CD4-positive, alpha-beta T cell treated with Interleukin-12 subunit alpha and Interleukin-12 subunit beta, for 1 hour (primary cell): ENCODE data around the gene LRFN4.
A peak's percentile ranks its signal among the peaks of the same experiment; 100 is the strongest.

Experiments used
- DNase-seq: peaks from one replicate; pipeline ENCODE4 v3.0.0-alpha.2; 2020

LRFN4 gene

DNA sequence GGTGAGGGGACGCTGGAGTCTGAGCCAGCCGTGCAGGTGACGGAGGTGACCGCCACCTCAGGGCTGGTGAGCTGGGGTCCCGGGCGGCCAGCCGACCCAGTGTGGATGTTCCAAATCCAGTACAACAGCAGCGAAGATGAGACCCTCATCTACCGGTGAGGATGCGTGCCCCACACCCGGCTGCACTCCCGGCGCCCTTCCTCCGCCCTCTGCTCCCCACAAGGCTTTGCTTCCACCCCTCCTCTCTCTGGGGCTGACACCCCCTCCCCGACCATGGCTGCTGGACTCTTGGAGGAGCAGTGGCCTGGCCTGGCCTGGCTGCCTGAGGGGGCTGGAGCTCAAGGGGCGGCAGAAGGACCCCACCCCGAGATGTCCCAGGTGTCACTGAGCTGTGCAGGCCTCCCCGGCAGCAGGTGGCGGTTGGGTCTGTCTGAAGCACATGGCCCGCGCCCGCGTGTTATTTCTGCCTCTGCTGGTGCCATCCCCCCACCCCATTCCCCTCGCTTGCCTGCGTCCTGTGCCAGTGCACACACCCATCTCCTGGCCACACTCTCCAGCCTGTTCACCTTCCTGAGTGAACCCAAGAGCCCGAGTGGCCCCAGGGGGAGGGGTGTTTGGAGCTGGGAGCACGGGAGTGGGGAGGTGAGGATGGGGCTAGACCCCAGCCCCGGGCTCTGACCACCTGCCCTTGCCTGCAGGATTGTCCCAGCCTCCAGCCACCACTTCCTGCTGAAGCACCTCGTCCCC, 2.2 kb downstream of the LRFN4 start:
- DNase-seq = no peak

DNA sequence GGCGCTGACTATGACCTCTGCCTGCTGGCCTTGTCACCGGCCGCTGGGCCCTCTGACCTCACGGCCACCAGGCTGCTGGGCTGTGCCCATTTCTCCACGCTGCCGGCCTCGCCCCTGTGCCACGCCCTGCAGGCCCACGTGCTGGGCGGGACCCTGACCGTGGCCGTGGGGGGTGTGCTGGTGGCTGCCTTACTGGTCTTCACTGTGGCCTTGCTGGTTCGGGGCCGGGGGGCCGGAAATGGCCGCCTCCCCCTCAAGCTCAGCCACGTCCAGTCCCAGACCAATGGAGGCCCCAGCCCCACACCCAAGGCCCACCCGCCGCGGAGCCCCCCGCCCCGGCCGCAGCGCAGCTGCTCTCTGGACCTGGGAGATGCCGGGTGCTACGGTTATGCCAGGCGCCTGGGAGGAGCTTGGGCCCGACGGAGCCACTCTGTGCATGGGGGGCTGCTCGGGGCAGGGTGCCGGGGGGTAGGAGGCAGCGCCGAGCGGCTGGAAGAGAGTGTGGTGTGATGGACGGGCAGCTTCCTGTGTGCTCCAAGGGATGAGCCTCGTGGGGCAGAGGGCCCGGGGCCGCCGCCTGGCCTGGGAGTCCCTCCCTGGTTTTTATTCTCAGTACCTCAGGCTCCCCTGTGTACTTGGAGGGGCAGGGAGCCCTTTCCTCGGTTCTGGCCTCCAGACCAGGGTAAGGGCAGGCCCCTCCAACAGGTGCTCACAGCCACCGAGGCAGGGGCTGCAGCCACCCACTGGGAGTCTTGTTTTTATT, 3.0 kb downstream of the LRFN4 start:
- DNase-seq = no peak

DNA sequence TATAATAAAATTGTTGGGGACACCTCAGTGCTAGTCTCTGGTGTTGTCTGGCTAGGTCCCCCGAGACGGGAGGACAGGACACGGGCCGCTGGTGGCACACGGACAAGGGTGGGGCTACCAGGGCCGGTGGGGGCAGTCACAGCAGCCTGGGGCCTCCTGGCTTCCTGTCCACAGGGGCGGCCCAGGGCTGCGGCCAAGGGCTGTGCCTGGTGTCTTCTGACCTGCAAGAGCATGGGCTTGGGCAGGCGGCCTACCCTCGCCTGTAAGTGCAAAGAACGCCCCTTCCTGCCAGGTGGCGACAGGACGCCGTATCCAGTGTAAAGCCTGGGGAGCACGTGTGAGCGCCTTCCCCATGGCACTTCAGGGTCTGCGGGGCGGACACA, 3.6 kb downstream of the LRFN4 start:
- no peak for DNase-seq

DNA sequence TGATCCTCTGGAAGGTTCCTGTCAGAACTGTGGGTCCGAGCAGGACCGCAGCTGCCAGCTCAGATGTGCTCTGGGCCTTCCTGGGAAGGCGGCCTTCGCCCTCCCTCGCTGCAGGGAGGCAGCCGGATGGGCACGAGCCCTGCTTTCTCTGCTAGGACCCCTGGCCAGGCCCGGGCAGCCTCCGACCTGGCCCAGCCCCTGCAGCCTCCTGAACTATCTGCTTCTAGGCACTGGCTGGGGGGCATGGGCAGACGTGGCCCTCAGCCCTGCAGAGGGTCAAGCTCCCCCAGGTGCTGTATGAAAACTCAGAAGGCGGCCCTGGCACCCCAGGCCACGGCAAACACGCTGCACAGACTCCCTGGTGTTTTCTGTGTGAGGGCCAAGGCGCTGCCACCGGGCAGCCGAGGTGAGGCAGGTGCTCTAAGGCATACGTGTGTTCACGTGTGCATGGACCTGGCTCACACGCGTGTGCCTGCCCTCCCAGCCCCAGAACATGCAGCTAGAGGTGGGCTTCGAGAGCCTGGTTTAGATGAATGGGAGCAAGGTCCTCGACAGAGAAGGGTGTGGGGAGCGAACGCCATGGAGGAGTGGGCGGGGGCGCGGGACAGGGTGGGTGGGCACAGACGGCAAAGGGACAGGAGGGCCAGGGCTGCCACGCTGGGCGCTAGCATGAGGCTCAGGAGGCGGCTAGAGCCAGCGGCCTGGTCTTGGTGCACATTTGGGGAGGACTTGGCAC, 4.3 kb downstream of the LRFN4 start:
- no peak for DNase-seq

DNA sequence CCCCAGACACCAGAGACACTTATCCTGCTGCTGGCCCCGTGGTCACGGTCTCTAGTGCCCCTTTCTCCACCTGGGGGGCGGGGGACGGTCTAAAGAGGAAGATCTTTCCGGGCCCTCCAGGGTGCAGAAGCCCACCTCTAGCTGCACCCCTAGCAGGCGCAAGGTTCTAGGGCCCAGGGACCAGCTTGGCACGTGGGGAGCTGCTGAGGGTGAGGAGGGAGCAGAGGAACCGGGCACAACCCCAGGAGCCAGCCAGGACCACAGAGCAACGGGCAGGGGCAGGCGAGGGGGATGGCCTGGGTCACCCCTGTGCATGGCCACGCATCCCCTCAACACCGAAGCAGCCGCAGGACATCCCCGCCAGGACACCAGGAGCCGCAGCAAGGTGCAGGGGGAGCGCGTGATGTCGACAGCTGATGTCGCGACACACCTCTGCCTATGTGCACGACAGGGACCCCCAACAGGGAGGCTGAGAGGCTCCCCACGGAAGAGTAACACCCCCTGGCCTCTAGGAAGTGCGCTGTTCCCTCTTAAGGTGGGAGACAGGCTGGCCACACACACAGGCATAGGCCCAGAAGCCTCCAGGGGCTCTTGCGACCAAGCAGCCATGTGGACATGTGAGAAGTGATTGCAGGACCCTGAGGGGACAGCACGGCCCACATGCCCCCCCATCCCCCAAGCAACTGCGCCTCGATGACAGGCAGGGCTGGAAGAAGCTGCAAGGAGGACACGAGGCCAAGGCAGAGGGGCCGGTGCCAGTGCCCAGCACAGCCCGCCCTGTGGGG, 5.1 kb downstream of the LRFN4 start:
- no peak for DNase-seq

DNA sequence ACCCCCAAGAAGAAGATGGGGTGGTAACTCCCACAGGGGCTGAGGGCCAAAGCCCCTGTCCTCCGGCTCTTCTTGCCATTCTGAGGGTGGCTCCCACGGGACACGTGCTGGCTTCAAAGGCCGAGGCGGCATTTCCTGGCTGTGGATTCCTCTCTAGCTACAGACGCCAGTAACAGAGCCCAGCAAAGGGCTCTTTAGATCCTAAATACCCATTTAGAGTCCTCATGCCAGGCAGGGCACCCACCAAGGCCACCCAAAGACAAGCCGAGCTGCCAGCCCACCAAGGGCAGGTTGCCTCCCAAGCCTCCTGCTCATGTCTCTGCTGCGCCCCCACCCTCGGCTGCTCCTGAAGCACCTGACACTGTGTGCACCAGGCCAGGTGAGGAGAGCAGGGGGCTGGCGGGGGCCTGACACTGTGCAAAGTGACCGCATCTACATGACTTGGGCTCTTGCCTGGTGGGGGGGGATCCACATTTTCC, 5.7 kb downstream of the LRFN4 start:
- no peak for DNase-seq

DNA sequence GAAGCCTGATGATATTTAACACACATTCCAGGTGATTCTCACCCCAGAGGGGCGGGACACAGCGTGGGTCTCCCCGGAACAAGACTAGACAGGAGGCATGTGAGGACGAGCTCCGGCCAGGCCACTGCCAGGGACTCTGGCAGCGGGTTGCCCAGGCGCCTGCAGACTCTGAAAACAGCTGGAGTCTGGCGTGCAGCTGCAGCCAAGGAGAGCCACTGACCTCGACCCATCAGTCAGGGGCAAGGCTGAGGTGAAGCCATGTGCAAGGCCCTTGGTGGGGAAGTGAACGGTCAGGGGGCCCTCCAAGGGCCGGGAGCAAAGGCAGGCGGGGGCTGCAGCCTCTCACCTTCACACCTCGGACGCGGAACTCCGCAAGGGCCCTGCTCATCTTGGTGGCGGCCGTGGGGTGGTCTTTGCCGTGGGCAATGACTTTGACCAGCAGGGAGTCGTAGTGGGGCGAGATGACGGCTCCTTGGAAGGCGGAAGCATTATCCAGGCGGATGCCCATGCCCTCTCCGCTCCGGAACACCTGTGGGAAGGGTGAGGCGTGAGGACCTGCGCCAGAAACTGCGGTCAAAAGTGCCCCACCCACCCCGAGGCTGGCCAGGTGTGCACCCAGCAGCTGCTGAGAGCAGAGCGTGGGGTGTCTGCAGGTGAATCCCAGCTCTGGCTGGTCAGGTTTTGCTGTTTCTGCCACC, 6.7 kb downstream of the LRFN4 start:
- no peak for DNase-seq

DNA sequence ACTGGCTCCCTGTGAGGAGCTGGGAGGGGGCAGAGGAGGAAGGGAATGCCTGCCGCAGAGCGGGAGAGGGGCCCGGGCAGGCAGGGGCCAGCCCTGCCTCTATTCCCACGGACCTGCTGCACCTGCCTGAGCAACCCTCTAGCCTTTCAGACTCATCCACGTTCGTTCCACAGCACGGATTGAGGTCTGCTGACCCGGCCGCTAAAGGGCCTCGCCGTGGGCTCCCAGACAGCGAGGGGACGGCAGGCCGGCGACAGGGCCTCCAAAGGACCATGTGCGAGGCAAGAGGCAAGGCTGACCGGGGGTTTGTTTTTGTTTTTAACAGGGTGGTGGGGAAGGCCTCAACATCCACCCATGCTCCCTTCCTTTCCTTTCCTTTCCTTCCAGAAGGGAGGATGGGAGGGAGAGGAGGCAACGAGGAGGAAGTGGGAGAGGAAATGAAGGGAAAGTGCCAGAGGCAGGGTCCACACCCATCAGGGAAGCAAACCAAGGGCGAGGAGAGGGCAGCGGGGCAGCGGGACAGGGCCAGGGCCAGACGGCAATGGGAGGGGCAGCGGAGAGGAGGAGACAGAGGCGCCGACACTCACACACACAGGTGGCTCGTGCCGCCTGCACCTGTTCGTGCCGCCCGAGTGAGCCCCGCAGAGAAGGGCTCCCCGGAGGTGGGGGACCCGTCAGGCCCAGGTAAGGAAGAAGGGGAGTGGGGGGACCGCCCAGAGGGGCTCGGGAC, 7.5 kb downstream of the LRFN4 start:
- DNase-seq = no peak

DNA sequence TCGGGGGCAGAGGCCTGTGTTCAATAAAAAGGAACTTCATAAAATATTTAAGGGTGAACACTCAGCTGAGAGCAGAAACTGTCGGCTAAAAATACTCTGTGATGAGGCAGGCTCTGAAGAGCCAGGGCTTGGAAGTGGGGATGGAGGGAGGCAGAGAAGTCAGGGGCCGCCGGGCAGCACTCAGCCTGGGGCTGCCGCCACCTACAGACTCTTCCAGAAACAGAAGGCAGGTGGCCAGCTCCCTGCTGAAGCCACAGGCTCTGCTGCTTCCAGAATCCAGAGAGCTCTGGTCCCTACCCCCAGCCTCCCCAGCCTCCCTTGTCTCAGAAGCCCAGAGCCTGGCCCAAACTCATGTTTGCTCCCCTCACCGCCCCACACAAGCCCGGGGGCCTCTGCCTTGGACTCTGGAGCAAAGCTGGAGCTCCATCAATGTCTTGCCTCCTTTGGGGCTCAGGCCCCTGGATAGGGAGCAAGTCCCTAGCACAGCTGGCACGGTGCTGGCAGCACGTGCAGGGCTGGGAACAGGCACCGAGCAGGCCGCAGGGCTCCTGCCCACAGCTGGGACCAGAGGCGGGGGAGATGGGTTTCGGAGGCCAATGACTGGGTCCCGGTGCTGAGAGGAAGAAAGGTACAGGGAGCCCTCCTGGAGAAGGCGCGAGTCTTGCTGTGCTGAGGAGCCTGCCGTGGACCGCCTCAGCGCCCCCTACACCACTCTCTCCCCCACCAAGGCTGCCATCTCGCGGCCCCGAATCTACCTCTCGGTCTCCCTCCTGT, 8.2 kb downstream of the LRFN4 start:
- no peak for DNase-seq

DNA sequence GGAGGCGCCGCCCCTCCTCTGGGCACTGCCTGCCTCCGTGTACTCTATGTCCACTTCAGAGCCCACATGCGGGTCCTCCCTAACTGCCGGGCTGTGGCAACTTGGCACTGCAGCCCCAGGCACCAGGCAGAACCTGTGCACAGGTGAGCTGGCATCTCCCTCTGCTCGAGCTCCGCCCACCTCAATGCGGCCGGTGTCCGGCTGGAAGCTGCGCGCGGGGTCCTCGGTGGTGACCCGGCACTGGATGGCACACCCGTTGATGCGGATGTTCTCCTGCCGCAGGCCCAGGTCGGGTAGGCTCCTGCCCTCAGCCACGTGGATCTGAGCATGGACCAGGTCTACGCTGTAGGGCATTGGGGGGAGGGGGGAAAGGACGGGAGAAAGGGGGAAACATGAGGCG, 9.1 kb downstream of the LRFN4 start:
- DNase-seq = no peak

DNA sequence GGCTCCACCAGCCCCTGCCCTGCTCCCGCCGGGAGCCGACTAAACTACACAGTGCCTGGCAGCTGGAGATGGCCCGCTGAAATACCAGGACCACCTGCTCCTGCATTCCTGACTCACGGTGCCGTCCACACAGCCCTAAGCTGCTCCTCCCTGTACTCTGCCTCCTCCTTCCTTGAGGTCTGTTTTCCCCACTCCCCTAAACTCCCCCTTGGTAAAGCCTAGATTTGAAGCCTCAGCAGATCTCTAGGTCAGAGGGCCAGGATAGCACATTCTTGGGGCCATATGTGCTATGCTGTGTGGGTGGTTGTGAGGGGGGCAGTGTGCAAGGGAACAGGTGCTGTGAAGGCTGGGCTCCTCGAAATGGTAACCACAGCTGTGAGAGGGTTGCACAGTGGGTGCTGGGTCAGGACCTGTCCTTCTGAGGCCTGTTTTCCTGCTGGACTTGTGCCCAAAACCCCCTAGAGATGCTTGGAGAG, 9.7 kb downstream of the LRFN4 start:
- DNase-seq = no peak

DNA sequence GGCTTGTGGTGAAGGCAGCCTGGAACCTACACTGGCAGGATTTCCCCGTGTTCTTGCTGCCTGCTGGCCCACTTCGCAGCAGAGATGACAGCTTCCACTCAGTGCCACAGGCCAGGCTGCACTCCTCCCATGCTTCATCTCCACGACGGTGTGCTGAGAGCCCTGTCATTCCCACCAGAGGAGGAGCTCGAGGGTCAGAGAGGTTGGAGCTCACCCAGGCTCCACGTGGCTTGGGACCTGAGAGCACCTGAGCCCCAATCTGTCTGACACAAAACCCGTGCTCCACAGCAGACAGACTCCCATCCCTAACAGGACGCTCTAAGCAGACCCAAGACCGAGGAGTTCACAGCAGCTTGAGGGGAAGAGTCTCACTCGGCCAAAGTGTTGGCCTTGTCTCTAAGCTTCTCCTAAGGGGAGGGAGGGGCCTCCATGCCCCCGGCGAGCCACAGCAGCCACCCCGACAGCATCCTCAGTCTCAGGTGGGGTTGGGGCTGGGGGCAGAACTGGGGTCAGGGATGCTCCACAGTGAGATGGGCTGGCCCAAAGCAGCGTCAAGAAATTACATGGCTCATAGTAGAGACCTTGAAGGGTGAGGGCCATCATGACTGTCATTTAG, 10.7 kb downstream of the LRFN4 start:
- no peak for DNase-seq

DNA sequence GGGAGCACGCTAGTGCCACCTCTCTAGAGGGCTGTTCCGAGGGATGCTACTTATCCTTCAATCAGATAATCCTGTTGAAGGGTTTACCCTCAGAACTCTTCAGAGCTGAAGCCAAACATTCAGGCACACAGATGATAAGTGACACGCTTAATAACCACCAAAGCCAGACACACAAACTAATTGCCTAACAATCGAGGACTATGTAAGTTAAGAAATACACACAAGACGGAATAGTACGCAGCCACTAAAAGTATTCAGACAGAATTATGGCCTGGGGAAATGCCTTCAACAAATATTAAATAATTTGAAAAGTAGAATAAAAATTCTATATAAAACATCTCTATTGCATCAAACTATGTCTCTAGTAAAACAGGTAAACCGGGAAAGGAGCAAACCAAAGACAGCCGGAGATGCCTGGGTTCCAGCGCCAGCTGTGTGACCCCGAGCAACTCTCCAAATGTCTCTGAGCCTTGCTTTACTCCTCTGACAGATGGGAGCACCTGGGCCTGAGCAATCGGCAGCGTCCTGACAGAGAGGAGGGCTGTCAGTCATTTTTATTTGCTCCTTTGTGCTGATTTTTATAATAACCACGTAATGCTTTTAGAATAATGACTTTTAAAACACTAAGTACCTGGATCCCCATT, 11.3 kb downstream of the LRFN4 start:
- no peak for DNase-seq

DNA sequence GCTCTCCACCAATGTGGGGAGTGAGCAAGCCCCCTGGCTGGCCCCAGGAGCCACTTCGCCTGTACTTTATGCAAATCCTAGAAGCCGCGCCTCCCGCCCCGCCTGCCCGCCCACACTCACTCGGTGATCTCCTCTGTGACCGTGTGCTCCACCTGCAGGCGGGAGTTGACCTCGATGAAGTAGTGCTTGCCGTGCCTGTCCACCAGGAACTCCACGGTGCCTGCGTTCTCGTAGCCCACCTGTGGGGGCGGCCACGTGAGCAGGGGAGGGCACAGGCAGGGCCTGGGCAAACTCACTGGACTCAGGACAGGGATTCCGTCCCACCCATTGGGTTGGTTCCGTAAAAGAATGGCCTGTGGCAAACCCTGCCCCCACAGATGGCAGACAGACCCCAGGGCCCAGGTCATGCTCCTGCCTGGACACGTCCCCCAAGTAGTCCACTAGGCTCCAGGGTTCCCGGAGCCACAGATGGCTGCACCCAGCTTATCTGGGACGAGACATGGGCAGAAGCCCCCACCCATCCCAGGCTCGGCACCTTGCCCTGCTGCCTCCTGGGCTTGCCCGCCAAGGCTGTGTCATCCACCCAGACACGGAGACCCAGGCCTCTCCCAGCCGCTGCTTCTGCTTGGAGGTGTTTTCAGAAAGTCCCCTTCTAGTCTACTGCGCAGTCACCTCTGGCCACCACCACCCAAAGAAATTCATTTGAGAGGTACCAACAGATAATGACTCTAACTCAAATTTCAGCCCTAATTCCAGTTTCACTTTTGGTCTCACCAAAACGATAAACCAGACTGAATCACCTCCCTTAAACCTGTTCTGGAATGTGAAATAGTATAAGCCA, 12.1 kb downstream of the LRFN4 start:
- DNase-seq = peak; percentile 77

DNA sequence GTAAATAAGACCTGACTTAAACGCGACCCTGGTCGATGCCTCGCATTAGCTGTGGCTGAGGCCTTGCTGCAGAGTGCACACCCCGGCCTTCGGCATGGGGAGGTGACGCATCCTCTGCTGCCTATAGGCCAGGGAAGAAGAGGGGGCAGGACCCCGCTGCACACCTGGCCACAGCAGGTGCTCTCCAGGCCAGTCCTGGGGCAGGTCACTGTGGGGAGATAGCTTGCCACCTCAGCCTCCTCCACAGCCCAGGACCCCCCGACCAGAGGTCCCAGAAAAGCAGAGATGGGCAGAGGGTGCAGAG, 12.7 kb downstream of the LRFN4 start:
- no peak for DNase-seq

DNA sequence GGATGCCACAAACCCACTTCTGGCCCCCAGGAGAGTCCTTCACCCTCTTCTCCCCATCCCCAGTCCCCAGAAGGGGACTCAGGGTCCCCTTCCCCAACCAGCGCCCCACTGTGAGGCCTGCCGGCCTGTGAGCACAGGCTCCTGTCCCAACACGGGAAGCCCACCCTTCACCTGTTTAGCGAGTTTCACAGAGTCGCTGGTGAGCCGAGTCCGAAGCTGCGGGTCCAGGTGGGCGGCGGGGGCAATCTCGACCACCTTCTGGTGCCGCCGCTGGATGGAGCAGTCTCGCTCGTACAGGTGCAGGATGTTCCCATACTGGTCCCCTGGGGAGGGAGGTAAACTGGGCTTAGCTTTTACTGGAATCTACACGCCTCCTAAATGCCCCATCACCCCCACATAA, 13.3 kb downstream of the LRFN4 start:
- DNase-seq = no peak

DNA sequence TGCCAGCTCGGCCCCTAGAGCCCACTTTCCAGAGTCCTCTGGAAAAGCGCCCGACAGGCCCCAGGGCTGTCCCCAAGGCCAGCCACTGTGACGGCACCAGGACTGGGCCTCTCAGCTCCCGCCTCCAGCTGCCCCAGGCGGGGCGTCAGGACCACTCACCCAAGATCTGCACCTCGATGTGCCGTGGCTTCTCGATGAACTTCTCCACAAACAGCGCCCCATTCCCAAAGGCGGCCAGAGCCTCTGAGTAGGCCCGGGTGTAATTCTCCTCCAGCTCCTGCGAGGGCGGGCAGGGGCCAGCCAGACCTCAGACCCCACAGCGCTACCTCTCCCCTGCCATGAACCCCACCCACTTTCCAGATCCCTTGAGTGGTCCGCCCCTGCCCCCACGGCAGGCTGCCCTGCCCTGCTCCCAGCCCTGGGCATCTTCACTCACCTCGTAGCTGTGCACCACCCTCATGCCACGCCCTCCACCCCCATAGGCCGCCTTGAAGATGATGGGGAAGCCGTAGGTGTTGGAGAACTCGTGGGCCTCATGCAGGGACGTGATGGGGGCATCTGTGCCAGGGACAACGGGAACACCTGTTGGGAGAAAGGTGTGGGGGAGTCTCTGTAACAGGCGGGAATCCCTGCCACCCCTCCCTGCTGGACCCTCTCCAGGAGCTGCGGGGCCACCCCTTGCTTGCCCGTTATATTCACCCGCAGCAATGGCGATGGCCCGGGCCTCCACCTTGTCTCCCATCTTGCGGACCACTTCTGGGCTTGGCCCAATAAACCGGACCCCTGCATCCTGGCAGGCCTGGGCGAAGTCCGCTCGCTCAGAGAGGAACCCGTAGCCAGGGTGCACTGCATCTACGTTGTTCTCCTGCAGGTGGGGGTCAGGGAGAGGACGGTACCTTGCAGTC, 14.0 kb downstream of the LRFN4 start:
- DNase-seq = no peak

DNA sequence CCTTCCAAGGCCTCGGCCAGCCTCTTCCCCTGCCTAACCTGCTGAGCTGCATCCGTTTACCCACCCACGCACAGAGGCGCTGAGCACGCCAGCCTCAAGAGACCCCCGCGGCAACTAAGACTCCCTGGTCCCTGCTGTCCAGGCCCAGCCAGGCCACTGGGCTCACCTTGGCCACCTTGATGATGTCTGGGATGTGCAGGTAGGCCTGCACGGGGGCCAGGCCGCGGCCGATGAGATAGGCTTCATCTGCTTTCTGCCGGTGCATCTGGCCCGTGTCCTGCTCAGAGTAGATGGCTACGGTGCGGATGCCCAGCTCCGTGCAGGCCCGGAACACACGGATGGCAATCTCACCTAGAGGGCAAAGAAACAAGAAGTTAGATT, 14.6 kb downstream of the LRFN4 start:
- no peak for DNase-seq
